B cell (primary cell): ENCODE results near the gene ATP6V1F.

Experiments used
- EZH2 ChIP-seq: IDR thresholded peaks from 2 replicates; pipeline ENCODE4 v1.6.1; 2012; ENCODE audit warnings: borderline replicate concordance, low read depth, mild to moderate bottlenecking, moderate library complexity, low read length; ENCODE audit not compliant: insufficient read depth, poor library complexity, severe bottlenecking
- TF ChIP-seq, protein P1 (sequence below): fragments of 200-600 bp; IDR thresholded peaks from one replicate; pipeline ENCODE4 v1.8.0; 2022; ENCODE audit warnings: antibody characterized with exemption, mild to moderate bottlenecking

DNA sequence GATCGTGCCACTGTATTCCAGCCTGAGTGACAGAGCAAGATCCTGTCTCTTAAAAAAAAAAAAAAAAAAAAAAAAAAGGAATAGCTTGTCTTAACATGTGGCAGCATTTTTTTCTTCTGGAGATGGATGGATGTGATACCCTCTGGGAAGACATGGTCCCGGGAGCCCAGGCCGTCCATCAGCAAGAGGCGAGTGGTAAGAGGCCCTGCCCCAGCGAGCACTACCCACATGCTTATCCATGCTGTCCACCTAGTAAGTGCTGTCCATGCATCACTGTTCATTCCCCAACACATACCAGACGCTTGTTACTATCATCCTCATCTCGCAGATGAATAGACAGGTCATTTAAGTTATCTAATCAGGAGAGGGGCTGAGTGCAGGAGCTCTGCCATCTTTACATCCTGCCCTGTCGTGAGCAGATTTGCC is 12.9 kb downstream of the ATP6V1F start:
- TF ChIP-seq, protein P1, sequence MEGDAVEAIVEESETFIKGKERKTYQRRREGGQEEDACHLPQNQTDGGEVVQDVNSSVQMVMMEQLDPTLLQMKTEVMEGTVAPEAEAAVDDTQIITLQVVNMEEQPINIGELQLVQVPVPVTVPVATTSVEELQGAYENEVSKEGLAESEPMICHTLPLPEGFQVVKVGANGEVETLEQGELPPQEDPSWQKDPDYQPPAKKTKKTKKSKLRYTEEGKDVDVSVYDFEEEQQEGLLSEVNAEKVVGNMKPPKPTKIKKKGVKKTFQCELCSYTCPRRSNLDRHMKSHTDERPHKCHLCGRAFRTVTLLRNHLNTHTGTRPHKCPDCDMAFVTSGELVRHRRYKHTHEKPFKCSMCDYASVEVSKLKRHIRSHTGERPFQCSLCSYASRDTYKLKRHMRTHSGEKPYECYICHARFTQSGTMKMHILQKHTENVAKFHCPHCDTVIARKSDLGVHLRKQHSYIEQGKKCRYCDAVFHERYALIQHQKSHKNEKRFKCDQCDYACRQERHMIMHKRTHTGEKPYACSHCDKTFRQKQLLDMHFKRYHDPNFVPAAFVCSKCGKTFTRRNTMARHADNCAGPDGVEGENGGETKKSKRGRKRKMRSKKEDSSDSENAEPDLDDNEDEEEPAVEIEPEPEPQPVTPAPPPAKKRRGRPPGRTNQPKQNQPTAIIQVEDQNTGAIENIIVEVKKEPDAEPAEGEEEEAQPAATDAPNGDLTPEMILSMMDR = no peak
- TF ChIP-seq EZH2 = no peak
